Ectodermal cell (in vitro differentiated cells): ENCODE measurements around the gene BTN2A1.

Experiments used
- H3K27ac ChIP-seq: 2 replicates; pipeline ENCODE4 v1.7.0; 2013; ENCODE audit warnings: mild to moderate bottlenecking, low read depth, low read length; ENCODE audit not compliant: insufficient read depth, poor library complexity, severe bottlenecking
- H3K27me3 ChIP-seq: 2 replicates; pipeline ENCODE4 v1.7.0; 2013; ENCODE audit warnings: mild to moderate bottlenecking, low read length; ENCODE audit not compliant: insufficient read depth, control insufficient read depth, poor library complexity, severe bottlenecking
- H3K36me3 ChIP-seq: one replicate; pipeline ENCODE4 v1.7.0; 2013; ENCODE audit warnings: low read length; ENCODE audit not compliant: control insufficient read depth, insufficient read depth
- H3K4me1 ChIP-seq: one replicate; pipeline ENCODE4 v1.7.0; 2013; ENCODE audit warnings: low read length; ENCODE audit not compliant: control insufficient read depth, insufficient read depth
- H3K4me3 ChIP-seq: 2 replicates; pipeline ENCODE4 v1.7.0; 2013; ENCODE audit warnings: low read depth, low read length, control low read depth; ENCODE audit not compliant: insufficient read depth
- H3K9me3 ChIP-seq: 2 replicates; pipeline ENCODE4 v1.7.0; 2013; ENCODE audit warnings: mild to moderate bottlenecking, low read length, moderate library complexity; ENCODE audit not compliant: control insufficient read depth
- WGBS, 2 experiments: methylation state at CpG; one replicate each; pipeline ENCODE4 v1.1.7; 2013; ENCODE audit warnings: missing lambda C conversion rate in 2 of 2; 5-methylcytosine and 5-hydroxymethylcytosine counted together

Gene BTN2A1

DNA sequence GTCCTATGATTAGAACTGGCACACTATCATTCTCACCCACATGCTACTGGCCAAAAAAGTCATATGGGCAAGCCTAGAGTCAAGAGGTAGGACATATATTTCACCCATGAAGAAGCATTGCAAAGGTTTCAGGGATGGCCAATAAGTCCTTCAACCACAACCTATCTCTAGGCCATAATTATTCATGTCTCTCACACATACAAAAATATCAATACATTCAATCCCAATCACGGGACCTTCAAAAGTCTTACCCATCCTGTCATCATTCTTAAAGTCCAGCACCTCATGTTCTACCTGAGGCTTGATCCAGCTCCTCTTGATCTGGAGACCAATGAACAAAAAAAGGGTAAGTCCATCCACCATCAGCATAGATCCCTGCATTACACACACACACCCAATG is 29.7 kb downstream of the BTN2A1 start:
- Histone ChIP-seq H3K36me3 (no peaks in the 10 kb centered on the region), H3K4me3 (no peak overlapping the region), H3K27me3 (no peaks in the 10 kb centered on the region), H3K9me3 (no peaks in the 10 kb centered on the region), H3K27ac (no peak overlapping the region), H3K4me1 (no peaks in the 10 kb centered on the region)
- WGBS, 2 experiments: 85 to 90% methylated on average over 1 of the region's 1 CpG

DNA sequence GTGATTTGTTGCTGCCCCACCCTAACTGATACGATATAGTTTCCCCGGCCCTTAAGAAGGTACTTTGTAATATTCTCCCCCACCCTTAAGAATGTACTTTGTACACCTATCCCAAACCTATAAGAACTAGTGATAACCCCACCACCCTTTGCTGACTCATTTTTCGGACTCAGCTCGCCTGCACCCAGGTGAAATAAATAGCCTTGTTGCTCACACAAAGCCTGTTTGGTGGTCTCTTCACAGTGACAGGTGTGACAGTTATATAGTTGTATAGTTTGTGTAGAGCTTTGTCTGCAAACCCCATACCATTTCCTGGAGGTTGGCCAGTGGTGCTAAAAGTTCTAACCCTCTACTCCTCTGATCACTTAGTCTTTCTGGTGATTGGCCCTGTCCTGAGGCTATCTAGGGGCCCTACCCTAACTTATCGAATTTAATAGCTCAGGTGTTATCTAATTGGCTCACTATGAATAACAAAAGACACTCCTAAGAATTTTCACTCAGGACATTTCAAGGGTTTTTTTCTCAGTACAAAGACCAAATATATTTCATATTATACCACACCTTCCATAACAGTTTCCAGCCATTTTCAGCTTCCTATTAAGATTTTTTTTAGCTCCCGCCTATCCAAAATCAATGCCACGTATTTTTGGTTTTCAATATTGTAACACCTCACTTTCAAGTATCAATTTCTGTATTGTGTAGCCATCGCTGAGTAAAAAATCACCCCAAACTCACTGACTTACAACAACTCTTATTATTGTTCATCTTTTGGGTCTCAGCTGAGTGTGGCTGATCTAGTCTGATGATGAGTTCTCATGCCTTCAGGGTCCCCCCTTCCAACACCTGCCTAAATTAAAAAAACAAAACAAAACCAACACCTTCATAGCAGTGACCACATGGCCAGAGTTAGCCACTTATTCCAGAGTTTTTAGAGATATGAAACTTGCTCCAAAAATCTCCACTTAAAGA is 32.5 kb downstream of the BTN2A1 start:
- Histone ChIP-seq H3K9me3 (no peaks in the 10 kb centered on the region), H3K27ac (no peak overlapping the region), H3K4me3 (no peak overlapping the region), H3K4me1 (no peaks in the 10 kb centered on the region), H3K27me3 (no peaks in the 10 kb centered on the region), H3K36me3 (no peaks in the 10 kb centered on the region)
- WGBS, 2 experiments: 93 to 95% methylated on average over 8 of the region's 8 CpGs

DNA sequence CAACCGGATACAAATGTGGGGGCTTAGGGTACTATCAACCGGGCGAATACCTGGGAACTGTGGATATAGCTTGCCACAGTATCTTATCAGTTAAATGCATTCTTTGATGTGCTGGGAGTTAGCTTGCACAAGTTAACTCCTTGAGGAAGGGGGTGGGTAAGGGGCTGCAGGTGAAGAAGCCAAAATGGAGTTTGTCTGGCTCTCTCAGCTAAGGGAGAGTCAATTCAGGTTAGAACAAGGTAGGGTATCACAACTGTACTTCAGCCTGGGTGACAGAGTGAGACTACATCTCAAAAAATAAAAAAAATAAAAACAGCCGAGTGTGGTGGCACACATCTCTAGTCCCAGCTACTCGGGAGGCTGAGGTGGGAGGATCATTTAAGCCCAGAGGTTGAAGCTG is 33.8 kb downstream of the BTN2A1 start:
- Histone ChIP-seq H3K4me1 (no peaks in the 10 kb centered on the region), H3K4me3 (no peak overlapping the region), H3K27me3 (no peaks in the 10 kb centered on the region), H3K36me3 (no peaks in the 10 kb centered on the region), H3K9me3 (no peaks in the 10 kb centered on the region), H3K27ac (no peak overlapping the region)
- WGBS, 2 experiments: 87 to 92% methylated on average over 5 of the region's 5 CpGs

DNA sequence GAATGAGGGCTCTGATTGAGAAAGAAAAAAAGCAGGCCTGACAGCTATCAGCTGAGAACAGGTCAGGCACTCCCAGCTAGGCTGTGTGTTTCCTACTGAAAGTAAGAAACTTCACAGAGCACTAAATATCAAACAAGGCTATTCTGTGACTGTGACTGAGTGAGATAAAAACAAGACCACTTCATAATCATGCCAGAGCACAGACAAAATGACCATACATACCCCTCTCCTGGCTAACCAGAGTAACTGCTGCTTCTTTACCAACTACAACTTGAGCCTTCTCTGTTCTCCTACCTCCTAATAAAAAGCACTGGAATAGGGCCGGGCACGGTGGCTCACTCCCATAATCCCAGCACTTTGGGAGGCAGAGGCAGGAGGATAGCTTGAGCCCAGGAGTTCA is 35.5 kb downstream of the BTN2A1 start:
- no peak overlapping the region for H3K4me3 ChIP-seq
- no peaks in the 10 kb centered on the region for H3K9me3 ChIP-seq
- 87 to 90% methylated on average over 2 of the region's 2 CpGs for WGBS, 2 experiments
- H3K36me3 ChIP-seq: no peaks in the 10 kb centered on the region
- H3K27me3 ChIP-seq: no peaks in the 10 kb centered on the region
- no peaks in the 10 kb centered on the region for H3K4me1 ChIP-seq
- H3K27ac ChIP-seq: no peak overlapping the region

DNA sequence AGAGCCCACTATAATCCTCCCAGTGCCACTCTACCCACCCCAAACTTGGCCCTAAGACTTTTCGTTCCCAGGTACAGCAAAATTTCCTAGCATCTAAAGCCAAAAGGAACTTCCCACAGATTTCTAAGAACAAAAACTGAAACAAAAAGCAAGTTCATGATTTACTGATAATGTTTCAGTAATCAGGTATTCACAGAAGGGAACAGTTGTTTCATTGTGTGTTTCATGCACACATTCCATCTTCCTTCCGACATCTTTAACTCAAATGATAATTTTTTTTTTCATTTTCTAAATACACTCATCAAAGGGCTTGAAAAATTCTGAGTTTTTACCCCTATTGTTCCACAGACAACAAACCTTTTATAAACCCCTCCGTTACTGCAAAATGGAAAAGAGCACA is 36.4 kb downstream of the BTN2A1 start:
- WGBS, 2 experiments: 88 to 94% methylated on average over 3 of the region's 3 CpGs
- Histone ChIP-seq H3K4me3 (no peak overlapping the region), H3K9me3 (no peaks in the 10 kb centered on the region), H3K36me3 (no peaks in the 10 kb centered on the region), H3K27ac (no peak overlapping the region), H3K27me3 (no peaks in the 10 kb centered on the region), H3K4me1 (no peaks in the 10 kb centered on the region)

DNA sequence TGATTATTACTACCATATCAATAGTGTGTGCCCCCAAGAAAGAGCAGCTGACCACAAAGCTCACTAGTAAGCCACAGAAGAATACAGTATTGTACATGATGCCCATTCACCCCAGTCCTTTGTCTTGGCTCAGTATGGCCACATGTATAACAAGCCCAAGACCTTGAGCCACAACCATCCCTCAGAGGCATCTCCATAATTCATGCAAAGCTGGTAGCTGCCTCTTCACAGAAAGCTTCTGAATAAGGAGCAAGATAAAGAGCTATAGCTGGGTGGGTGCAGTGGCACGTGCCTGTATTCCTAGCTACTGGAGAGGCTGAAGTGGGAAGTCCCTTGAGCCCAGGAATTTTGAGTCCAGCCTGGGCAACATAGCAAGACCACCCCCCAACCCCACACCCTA is 37.5 kb downstream of the BTN2A1 start:
- Histone ChIP-seq H3K27ac (no peak overlapping the region), H3K36me3 (no peaks in the 10 kb centered on the region), H3K9me3 (no peaks in the 10 kb centered on the region), H3K27me3 (peaks cover 3% of the 10 kb centered on the region), H3K4me1 (no peaks in the 10 kb centered on the region), H3K4me3 (no peak overlapping the region)
- WGBS, 2 experiments: 70 to 75% methylated on average over 1 of the region's 1 CpG

DNA sequence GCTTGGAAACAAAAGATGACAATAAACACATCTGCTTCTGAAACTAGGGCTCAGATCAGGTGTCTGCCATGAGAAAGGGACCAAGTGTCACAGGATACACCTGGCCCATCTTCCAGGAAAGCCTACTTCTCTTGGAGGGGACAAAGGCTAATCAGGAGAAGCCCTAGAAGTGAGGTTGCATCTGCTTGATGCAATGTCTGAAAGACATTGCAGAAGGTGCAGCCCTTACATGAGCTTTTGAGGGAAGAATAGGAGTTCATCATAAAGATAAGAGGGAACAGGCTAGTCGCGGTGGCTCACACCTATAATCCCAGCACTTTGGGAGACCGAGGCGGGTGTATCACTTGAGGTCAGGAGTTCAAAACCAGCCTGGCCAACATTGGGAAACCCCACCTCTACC is 39.9 kb downstream of the BTN2A1 start:
- H3K27ac ChIP-seq: no peak overlapping the region
- H3K36me3 ChIP-seq: no peaks in the 10 kb centered on the region
- peaks cover 26% of the 10 kb centered on the region for H3K27me3 ChIP-seq
- H3K9me3 ChIP-seq: no peaks in the 10 kb centered on the region
- 80% methylated on average over 4 of the region's 4 CpGs for WGBS, 2 experiments
- H3K4me1 ChIP-seq: no peaks in the 10 kb centered on the region
- H3K4me3 ChIP-seq: no peak overlapping the region

DNA sequence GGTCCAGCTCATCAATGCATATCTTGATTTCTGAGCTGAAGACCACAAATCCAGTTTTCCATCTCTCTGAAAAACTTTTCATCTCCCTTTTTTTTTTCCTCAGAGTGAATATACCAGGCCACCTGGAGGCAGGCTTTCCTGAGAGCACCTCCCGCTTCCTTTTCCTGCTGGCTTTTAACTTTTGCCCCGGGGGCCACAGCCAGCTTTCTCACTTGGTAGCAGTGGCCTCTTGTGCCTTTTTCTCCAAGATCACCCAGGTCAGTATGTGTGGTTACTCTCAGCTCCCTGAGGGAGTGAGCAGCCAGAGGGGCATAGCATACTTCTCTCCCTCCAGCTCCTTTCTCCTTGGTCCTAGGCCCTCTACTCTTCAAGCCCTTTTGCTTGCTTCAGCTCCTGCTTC is 42.3 kb downstream of the BTN2A1 start, which contains the start of gene BTN1A1:
BTN1A1 (plus strand) TSS at position 202 of the 400 bp plus-strand sequence. CDS start 984 bp downstream, outside the sequence.
- 61 to 71% methylated on average over 2 of the region's 2 CpGs for WGBS, 2 experiments
- H3K27me3 ChIP-seq: peaks cover 45% of the 10 kb centered on the region
- no peak within 1 kb of the TSS for H3K4me3 ChIP-seq
- H3K4me1 ChIP-seq: no peaks in the 10 kb centered on the region
- H3K36me3 ChIP-seq: no peaks in the 10 kb centered on the region
- H3K27ac ChIP-seq: no peak within 1 kb of the TSS
- H3K9me3 ChIP-seq: no peaks in the 10 kb centered on the region

DNA sequence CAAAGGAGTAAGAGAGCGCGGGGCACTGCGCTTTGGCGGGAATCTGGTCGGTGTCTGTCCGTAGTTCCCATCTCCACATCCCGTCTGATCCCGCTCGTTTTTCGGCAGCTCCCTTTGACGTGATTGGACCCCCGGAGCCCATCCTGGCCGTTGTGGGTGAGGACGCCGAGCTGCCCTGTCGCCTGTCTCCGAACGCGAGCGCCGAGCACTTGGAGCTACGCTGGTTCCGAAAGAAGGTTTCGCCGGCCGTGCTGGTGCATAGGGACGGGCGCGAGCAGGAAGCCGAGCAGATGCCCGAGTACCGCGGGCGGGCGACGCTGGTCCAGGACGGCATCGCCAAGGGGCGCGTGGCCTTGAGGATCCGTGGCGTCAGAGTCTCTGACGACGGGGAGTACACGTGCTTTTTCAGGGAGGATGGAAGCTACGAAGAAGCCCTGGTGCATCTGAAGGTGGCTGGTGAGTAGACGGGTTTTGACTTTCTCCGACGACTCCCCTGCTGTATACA is 43.8 kb downstream of the BTN2A1 start:
- H3K4me1 ChIP-seq: no peaks in the 10 kb centered on the region
- H3K9me3 ChIP-seq: no peaks in the 10 kb centered on the region
- H3K27me3 ChIP-seq: peaks cover 45% of the 10 kb centered on the region
- H3K27ac ChIP-seq: no peak overlapping the region
- no peaks in the 10 kb centered on the region for H3K36me3 ChIP-seq
- WGBS, 2 experiments: 6 to 7% methylated on average over 49 of the region's 49 CpGs
- H3K4me3 ChIP-seq: peak overlapping the region; percentile 23

DNA sequence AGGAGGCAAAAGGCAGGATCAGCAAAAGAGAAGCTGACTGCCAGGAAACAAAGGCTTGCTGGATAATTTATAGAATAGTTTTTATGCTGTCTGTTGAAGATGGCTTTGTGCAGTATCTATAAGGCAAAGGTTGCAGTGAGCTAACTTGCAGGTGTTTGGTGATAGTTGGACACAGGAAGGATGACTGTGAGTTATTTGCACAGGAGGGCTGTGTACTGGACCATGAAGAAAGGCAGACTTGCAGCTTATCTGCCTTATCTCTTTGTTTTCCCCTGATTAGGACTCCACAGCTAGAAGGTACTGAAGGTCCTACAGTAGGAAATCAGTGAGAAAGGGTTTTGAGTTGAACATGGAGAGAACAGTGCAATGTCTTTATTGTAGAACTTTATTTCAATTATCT is 44.4 kb downstream of the BTN2A1 start:
- peaks cover 45% of the 10 kb centered on the region for H3K27me3 ChIP-seq
- H3K9me3 ChIP-seq: no peaks in the 10 kb centered on the region
- no peak overlapping the region for H3K27ac ChIP-seq
- H3K36me3 ChIP-seq: no peaks in the 10 kb centered on the region
- no peak overlapping the region for H3K4me3 ChIP-seq
- no peaks in the 10 kb centered on the region for H3K4me1 ChIP-seq
